ENCODE measurements around the gene RADIL.

The RADIL gene

DNA sequence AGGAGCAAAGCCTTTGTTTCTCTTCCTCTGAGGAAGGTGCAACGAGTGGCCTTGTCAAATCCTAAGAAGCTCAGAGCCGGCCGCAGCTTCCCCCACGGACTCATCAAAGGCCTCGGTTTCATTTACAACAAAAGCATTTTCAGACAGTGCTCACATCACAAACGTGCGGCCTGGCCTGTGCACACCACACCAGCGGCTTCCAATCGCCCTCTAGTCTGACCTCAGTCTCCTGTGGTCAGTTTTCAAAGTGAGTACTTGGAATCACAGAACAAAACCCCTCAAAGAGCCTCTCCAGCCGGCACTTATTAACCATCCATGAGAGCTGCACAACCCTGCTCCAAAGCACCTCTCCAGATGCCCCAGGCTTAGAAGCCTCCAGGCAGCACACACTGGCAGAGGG is 3.3 kb downstream of the RADIL start:
- DNase-seq = no peak

DNA sequence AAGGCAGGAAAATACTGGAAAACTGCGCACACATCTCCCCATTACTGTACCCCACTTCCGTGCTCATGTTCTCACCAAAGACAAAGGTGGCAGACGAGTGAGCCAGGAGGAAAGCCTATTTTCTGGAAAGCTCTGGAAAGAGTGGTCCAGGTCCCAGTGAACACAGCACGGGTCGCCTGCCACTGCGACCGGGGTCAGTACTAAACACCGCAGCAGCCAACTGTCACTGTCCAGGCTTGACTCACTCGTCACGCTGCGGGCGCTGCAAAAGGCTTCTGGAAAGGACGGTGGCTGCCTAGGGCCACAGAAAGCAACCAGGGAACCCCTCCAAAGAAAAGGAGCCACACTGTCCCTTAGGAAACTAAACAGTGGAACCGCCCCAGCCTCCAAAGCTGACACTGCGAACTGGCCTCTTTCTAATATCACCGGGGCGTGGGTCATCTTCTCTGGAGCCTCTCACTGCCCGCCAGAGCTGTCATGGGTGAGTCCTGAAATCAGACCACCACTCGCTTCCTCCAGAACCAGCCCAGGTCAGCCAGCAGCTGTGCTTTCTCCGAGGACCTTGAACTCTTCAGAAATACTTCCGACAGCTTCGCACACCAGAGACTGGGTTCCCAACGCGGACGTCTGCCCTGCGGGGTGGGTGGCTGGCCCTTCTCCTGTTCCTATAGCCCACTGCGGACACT is 4.0 kb downstream of the RADIL start:
- DNase-seq = no peak

DNA sequence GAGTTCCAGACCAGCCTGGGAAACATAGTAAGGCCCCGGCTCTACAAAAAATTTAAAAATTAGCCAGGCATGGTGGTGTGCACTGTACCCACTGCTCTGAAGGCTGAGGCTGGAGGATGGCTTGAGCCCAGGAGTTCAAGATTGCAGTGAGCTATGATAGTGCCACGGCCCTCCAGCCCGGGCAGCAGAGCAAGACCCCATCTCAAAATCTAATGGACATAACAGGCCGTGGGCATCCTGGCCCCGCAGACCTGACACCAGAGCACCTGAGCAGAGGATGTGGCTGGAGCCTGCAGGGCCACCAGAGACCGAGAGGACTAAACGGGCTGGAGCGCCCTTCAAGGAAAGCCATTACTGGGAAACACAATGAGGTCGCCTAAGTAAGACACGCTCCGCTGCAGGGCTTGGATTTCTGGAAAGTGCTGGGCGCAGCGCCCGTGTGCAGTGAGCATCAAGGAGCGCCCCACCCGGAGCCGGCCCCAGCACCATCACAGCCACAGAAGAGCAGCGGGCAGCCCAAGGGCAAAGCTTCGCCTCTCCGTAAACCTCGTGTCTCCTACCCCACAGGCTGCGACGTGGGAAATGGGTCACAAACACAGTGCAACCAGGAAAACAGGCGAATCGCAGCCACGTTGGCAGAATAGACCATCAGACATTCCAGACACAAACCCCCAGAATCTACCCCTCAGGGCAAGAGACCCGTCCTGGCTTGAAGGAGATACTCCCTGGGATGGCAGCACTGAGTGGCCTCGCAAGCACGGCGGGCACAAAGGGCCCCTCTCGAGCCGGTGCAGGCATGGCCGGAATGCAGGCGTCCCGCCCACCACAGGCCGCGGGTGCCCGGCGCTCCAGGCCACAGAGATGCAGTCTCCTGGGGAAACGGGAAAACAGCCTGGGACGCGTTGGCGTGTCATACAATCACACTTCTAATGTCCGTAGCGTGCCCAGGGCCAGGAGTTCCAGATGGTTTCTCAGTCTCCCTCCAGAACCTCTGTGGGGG is 4.9 kb downstream of the RADIL start:
- DNase-seq = no peak

DNA sequence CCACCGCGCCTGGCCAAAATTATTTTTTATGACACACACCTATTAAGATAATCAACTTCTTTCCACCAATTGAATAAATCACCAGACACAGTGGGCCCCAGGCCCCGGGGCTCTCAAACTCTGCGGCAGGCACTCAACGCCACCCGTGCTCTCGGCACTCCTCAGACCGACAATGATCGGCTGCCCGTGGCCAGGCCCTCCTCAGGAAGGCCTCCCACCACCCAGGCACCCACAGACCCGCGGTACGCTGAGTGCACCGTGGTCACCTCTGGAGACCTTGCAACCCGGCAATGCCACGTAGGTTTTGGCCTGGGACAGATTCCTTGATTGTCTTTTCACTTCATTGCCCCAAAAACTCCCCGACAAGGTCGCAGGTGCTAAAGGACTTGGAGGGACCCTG is 6.9 kb downstream of the RADIL start:
- no peak for DNase-seq

DNA sequence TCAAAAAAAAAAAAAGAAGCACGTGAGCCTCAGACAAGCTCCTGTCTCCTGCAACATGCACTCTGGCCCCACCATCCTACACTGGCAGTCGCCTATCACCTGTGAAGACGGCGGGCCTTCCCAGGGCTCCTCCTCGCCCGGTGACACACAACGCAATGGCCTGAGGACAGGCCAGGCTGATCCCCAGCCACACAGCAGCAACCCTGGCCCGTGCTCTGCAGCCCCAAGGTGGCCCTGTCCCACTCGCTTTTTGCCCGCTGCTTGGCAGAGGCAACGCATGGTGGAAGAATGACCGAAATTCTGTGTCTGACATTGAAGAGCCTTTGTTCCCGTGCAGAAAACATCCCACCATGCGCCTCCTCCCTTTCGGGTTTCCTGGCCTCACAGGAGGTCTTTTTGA is 8.1 kb downstream of the RADIL start:
- no peak for DNase-seq

DNA sequence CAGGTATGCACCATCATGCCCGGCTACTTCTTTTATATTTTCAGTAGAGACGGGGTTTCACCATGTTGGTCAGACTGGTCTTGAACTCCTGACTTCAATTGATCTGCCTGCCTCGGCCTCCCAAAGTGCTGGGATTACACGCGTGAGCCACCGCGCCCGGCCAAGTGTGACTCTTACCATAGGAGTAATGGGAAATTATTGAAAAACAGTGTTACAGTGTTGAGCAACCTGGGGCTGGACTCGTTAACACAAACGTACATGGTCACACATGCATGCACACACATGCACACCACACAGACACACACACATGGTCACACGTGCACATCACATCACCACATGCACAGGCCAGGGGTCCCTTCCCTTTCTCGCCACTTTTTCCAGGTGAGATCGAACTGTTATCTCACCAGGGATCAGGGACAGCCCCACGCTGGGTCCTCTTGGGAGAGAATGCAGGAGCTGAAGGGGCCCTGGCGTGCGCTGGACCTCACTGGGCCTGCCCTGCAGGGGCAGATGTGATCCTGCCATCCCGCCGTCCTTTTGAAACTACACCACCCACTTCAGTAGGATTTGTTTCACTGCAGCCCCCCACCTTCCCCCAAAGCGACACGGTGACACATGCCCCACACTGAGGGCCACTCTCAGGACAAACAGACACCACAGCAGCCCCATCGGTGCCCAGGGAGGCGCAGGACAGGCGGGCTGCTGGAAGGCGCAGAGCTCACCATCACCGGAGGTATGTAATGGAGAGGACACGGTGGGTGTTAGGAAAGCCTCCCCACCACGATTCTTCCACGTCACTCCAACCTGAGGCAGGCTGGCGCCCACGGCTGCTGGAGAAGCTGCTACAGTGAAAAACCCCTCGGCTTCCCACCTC is 10.2 kb downstream of the RADIL start:
- no peak for DNase-seq

DNA sequence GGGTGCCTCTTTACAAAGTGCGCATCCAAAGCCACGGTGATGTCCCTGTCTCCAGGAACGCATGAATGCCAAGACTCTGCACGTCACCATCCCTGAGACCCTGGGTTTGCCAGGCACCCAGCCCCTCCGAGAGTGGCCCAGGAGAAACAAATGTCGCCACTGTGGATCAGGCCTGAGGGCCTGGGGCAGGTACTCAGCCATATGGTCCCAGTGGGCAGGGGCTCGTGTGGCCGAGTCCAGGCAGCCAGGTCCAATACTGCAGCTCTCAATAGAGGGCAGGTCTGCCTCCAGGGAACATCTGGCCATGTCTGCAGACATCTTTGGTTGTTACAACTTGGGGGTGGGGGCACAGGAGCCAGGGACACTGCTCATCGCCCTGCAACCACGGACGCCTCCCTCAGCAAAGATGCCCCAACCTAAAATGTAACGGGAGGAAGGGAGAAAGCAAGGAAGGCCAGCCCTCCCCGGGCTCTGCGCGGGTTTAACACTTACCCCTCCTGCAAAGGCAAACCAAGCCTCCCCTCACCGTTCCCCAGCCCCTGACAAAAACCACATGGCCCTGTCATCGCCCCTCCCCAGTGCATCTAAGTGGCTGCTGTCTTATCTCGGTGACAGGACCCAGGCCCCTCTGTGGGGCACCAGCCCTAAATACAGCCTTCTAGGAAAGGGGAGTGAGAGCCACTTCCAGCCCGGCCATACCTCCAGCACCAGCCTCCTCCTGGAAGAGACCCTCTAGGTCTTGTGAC is 11.4 kb downstream of the RADIL start:
- no peak for DNase-seq

DNA sequence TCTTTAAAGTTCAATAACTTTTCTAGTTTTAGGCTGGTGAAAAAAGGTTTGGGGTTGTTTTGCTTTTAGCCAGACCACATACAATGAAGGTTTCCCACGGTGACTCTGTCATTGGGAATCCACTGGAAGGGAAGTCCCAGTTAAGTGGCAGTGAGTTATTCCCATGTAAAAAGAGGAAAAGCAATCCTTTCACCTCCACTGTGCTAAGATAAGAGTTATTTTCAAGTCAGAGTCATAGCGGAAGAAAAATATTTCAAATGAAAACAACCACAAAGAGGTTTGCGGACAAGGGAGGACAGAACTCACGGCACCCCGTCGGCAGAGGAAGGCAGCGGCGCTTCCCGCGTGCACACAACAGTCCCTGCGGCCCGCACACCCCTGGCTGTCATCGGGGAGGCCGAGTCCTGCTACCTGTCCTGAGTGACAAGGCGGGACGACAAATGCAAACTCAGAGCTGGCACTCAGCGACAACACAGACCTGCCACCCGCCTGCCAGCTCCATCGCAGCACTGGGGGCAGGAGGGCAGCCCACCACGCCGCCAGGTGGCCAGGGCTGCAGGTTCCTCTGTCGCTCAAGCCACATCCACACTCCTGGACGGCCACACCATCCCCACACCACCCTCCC is 12.3 kb downstream of the RADIL start:
- no peak for DNase-seq

DNA sequence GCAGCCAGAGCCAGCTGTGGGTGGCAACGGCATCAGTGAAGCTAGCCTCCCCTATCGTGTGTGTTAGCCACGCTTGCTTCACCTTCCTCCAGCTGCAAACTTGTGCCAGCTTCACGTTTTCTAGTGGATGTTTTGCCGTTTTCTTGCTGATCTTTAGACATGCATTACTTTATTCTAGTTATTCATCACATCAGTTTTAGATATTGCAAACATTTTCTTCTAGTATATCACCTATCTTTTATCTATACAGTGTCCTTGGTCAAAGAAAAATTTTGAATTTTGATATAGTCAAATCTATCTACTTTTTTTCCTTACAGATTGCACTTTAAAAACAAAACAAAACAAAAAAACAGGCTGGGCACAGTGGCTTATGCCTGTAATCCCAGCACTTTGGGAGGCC is 15.0 kb downstream of the RADIL start:
- no peak for DNase-seq

DNA sequence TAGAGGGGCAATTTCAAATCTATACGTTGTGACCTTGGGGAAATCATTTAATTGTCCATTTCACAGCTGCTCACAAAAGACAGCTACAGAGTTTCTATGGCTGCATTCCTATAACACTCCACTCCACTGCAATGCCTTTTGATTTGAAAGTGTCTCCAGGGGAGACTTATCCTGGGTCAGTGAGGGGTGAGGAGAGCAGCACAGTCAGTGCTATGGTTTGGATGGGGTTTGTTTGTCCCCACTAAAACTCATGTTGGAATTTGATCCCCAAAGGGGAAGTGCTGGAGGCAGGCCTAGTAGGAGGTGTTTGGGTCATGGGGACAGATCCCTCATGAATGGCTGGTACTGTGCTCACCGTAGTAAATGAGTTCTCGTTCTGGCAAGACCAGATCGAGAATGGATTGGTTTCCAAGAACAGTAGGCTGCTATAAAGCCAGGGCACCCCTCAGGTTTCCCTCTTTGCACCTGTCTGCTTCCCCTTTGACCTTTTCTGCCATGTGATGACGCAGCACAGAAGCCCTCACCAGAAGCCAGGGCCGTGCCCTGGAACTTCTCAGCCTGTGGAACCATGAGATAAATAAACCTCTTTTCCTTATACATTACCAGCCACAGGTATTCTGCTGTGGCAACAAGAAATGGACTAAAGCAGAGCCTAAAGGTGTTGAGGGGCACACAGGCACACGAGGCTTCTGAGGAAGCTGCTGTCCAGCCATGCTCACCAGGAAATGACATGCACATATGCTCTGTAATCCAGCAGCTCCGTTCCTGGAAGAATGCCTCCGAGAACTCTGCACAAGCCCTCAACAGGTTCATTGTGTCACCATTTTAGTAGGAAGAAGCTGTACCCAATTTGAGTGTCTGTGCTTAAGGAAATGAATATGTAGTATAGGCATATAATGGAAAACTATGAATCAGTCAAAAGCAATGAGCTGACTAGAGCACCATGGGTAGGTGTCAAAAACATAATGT is 16.7 kb downstream of the RADIL start:
- no peak for DNase-seq

DNA sequence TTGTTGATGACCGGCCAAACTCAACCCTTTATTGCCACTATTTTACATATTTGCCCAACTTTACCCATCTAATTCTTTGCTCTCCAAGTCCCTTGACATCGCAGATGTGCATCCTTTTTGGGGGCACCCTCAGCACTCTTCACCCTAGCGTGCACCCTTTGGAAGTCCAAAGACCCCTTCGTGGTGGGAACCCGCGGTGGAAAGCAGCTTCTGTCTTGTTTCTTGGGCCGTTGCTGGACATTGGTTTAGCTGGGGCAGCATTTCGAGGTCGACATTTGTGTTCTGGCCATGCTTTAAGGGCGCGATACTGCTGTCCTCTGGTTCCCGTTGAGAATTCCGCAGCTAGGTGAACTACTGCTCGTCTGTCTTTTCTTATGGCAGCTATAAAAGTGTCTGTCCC is 21.4 kb downstream of the RADIL start:
- DNase-seq = no peak

DNA sequence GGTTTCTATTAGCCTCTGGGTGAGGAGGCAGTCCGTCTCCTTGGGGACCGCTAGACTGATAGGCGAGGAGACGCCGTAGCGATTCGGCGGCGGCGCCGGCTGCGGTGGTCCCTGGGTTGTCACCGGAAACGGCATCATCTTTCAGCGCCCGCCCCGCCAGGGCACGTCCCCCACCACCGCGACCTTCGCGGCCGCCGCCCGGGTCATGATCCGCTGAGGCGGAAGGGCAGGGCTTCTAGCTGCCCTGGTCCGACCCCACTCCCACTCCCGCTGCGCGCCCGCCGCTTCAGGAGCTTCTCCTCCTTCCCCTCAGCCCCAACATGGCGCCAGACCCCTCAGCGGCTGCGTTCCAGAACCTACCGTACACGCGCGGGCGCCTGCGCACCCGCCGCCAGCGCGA is 21.8 kb downstream of the RADIL start, which contains the start of gene PAPOLB:
TSS of gene PAPOLB (minus strand) at position 358 of the 400 bp plus-strand sequence. CDS start at position 138, 220 bp downstream.
- no peak for DNase-seq

DNA sequence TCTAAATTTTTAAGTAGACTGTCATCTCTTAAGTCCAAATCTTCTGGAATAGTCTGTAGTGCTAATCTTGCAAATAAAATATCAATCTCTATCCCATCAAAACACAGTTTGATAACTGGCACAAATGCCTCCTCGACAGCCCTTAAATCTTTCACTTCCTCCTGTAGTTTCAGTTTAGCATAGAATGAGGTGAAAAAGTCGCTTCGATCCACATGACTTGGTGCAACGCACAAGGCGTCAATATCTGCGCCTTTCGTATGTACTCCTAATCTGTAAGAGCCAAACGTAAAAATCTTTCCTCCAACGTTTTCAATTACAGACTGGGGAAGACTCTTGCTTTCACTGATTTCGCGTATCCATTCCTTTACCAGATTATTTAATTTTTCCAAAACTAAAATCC is 22.3 kb downstream of the RADIL start:
- no peak for DNase-seq

DNA sequence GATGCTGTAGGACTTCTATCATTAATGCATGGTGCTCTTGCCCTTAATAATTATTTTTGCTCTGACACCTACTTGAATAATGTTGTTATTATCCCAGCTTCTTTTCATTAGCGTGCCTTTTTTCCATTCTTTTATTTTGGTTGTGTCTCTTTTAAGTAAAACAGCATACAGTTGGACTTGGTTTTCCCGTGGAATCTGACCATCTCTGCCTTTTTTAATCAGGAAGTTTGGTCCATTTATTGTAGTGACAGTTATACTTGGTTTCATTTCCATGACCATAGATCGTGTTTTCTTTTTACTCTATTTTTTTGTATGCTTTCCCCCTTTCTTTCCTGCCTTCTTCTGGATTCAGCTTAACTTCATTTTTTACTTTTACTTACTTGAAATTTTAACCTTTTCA is 26.3 kb downstream of the RADIL start:
- DNase-seq = no peak

DNA sequence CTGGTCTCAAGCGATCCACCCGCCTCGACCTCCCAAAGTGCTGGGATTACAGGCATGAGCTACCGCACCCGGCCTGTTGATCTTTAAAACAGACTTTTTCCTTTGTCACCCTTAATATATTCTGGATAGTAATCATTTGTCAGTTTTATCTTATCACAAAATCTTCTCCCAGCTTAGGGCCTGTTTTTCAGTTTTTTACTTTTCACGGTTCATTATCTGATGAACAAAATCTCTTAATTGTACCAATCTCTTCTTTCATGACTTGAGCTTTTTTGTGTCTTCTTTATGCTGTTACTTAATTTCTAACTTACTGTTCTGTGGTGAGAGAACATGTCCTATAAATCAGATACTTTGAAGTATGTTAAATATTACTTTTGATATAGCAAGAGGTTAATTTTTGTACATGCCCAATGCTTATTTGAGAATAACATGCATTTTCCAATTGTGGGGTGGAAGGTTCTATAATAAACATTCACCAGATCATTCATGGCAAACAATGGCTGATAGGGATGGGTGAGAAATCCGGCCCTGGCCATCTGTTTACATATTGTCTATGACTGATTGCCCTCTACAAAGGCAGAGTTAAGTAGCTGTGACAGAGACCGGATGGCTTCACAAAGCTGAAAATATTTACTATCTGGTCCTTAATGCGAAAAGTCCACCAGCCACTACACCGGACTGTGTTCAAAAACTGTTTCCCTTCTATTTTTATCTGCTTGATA is 27.0 kb downstream of the RADIL start:
- DNase-seq = no peak

DNA sequence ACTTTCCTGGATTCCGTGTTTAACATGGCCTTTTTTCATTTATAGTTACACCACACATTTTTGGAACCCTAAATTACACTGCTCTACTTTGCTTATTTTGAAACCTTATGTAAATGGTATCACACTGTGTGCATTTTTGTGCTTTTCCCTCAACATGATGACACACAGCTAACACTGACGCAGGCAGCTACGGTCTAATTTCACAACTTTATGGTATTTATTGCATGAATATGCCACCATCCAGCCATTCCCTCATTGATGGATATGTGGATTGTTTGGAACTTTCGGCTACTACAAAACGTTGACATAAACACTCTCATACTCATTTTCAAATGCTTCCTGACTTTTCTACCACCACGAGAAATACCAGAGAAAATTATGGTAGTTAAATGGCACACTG is 28.6 kb downstream of the RADIL start:
- no peak for DNase-seq

DNA sequence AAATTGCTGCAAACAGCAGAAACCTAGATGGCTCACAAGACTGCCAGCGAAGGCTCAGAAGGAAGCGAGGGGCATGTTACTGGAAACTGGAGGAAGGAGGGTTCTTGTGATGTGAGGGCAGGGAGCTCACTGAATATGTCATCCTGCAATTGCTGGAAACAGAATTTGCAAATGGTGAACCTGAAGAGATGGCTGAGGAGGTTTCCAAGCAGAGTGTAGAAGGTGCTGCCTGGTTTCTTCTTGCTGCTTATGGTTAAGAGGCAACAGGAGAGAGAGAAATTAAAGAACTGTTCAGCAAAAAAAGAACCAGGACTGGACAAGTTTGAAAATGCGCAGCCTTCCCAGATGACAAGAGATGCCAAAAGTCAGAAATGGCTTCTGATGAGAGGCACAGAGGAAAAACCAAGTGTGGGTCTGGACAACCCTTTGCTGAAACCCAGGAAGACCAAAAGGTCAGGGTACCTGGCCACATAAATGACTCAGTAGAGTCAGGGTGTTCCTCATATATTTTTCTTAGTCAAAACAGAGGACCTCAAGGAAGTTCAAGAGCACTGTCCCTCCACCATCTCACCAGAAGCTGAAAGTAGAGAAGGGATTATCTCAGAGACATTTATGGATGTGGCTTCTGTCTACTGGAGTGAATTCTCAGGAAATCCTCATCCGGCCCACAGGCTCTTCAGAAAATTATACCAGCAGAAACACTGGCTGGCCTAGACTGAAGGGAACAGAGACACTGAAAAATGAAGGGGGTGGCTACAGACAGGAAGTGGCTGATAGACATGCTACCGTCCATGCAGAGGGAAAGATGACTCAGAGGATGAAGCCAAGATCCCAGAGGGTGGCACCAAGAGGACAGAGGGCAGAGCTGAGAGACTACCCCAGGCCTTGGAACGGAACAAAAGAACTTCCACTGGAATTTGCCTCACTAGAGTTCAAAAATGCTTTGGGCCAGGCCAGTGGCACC is 31.8 kb downstream of the RADIL start:
- DNase-seq = no peak

DNA sequence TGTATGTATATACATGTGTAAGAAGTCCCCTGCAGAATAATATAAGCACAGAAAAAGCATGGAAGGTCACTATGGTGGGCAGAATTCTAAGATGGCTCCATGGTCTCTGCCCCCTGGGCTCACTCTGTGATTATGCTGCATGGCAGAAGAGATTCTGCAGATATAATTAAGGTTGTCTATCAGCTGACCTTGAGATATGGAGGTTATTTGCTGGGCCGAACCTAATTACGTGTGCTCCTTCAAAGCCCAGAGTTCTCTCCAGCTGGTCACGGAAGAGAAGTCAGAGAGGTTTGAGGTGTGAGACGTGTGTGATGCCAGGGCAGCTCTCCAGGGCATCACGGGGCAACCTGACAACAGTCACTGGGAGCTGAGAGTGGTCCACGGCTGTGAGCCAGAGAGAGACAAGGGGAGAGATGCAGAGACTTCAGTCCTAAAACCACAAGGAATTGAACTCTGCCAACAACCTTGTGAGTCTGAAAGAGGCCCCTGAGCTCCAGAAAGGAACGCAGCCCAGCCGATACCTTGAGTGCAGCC is 33.2 kb downstream of the RADIL start:
- no peak for DNase-seq

Data from HCEC 1CT (cell line).